NCI-H1417 treated with DMSO at 0.1 percent for 48 hours (cell line): ENCODE measurements around the gene RTP4.
"Not testable (repeated sequence)": the region's sequence is repeated elsewhere in the genome, so short reads cannot be mapped to it uniquely, and the experiment has no call there.

ENCODE experiments used
- DNase-seq: peaks from one replicate; lab custom pipeline; 2025; lab: John Stamatoyannopoulos, UW

Gene RTP4

GRCh38 chr3:187369089-187369447 is 883 bp downstream of the RTP4 start:
- DNase-seq: no peak

DNA sequence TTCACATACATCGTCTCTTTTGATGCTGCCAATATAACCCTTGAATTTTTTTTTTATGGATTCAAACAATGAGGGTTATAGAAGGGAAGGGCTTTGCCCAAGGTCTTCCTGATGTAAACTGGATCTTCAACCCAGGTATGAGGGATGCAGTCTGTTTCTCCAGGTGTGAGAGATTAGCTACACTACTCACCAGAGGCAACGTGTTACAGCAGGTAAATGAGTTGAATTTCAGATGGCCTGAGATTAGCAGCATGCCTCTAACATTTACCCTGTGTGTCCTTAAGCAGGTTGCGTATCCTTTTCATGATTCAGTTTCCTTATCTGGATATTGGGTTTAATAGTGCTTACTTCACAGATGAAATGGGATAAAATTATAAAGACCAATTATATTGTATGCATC is 1.9 kb downstream of the RTP4 start:
- no peak for DNase-seq

DNA sequence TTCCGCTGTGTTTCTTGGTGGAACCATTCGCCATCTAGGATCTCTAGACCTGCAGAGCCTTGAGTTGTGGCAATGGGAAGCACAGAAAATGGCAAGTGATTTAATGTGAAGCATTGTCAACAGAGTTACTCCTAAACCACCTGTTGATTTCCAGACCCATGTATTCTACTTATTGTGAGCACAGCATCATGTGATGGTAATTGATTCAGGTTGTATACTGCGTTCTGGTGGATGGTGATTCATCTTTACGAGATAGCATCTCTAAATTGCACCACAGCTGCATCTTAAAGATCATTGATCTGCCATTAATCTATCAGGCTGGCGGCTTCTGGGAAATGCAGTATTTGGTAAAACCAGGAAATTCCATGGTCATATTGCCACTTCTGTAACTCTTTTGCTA is 7.4 kb downstream of the RTP4 start:
- no peak for DNase-seq

DNA sequence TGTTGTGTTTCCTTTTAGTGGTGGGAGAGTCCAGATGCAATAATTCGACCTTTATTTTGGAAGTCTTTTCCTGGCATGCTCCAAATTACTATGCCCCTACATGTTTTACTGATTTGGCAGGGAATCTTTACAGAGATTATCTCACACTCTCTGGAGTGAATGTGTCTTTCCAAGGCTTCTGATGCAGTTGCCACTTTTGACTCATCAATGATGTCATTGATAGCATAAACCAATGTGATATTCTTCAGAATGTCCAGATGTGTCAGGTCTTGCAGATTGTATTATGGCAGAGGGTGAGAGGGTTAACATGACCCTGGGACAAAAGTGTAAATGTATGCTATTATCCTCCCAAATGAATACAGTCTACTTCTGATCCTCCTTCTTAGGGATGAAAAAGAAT is 9.7 kb downstream of the RTP4 start:
- no peak for DNase-seq

GRCh38 chr3:187382609-187383151 is 14.5 kb downstream of the RTP4 start:
- DNase-seq: no peak

DNA sequence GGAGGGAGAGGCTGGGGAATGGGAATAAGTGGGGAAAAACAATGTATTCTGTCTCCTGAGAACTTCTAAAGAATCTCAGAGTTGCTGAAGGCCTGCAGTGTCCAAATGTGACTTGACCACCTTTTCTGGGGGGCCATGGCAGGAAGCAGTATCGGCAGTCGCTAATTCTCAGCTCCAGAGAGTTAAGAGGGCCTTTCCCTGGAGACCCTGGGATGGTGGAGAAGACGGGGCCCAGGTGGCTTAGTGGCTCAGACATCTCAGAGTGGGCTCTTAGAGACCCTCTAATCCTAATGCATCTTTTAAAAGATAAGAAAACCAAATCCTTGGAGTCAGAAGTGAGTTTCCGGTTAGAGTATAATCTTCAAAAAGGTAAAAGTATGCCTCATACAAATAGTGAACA is 15.1 kb downstream of the RTP4 start:
- no peak for DNase-seq

GRCh38 chr3:187385296-187385695 is 17.1 kb downstream of the RTP4 start:
- no peak for DNase-seq

DNA sequence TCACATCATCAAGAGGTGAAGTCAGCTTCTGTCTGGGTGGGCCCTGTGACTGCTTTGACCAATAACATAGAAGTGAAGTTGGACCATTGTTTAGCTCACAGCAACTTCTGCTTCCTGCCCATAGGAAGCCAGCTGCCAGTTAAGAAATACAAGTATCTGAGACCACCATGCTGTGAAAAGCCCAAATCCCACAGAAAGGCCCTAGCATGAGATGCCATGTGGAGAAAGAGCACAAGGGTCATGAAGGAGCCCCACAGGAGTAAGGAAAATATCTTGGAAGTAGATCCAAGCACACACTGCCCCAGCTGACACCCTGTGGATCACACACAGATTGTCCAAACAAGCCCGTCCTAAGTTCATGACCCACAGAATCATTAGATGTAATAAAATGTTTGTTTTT is 28.5 kb downstream of the RTP4 start:
- no peak for DNase-seq

GRCh38 chr3:187398955-187399354 is 30.8 kb downstream of the RTP4 start:
- DNase-seq: no peak

- DNase-seq: no peak
These were observed 32.6 kb downstream of the RTP4 start for GRCh38 chr3:187400756-187401155.

GRCh38 chr3:187401856-187402255 is 33.7 kb downstream of the RTP4 start:
- DNase-seq: no peak

- DNase-seq: no peak
These were observed 35.6 kb downstream of the RTP4 start for GRCh38 chr3:187403768-187404288.

DNA sequence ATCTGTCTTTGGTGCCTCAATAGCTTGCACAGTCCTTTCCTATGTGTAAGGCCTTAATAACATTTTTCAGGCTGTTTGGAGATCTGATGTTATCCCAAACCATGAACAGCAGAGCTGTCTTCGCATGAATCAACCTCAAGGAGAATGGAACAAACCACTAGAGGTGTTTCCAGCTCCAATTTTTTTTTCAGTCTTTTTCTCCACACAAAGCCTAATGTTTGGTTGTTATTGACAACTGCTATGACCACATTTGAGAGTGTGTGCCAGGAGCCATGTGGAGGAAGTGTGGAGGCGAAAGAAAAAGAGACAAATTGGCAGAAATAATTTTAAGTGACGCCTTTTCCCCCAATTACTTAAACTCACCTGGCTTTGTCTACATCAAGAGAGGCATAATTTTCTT is 38.7 kb downstream of the RTP4 start:
- DNase-seq: no peak

GRCh38 chr3:187411991-187412781 is 44.0 kb downstream of the RTP4 start:
- not testable (repeated sequence) for DNase-seq
